Gastrocnemius medialis (tissue), 4 donors: ENCODE measurements around the gene BOD1L1. TPM values are rescaled to one million over a fixed set of nuclear protein-coding genes. Genes with fewer than 3 reads are reported as not detected.

Experiments
- ATAC-seq, 2 donors: fragments of 150-250 bp; one replicate each; pipeline ENCODE4 v1.9.1; 2016
- DNase-seq, 2 donors: peaks; one replicate each; pipeline ENCODE4 v3.0.0-alpha.2; 2019
- H3K27ac ChIP-seq, 4 donors: fragments of 200-600 bp; sonication (generic); 1 replicate in 1 of 4; 2 replicates in 3 of 4; pipeline ENCODE4 v1.5.1; 2016 to 2018; ENCODE audit warnings: mild to moderate bottlenecking in 2 of 4, moderate library complexity in 1 of 4
- H3K27me3 ChIP-seq, 3 donors: fragments of 200-600 bp; sonication (generic) in 2 of 3; 1 replicate in 1 of 3; 2 replicates in 2 of 3; pipeline versions ENCODE4 v1.5.1 to v1.6.0; 2016 to 2019; ENCODE audit warnings: mild to moderate bottlenecking in 1 of 3, moderate library complexity in 1 of 3
- H3K36me3 ChIP-seq, 2 donors: fragments of 200-600 bp; sonication (generic) in 1 of 2; one replicate each; pipeline ENCODE4 v1.5.1; 2017 to 2018
- H3K4me1 ChIP-seq, 2 donors: fragments of 200-600 bp; sonication (generic) in 1 of 2; one replicate each; pipeline ENCODE4 v1.5.1; 2016 to 2017; ENCODE audit warnings: mild to moderate bottlenecking in 2 of 2
- H3K4me3 ChIP-seq, 4 donors: fragments of 200-600 bp; sonication (generic) in 3 of 4; 1 replicate in 1 of 4; 2 replicates in 3 of 4; pipeline ENCODE4 v1.5.1; 2016 to 2019; ENCODE audit warnings: mild to moderate bottlenecking in 2 of 4
- H3K9me3 ChIP-seq, 3 donors: fragments of 200-600 bp; sonication (generic) in 2 of 3; 1 replicate in 1 of 3; 2 replicates in 2 of 3; pipeline ENCODE4 v1.5.1; 2016 to 2019
- CTCF ChIP-seq, 5 experiments: fragments of 450-650 bp in 3 of 5; fragments of 200-600 bp in 2 of 5; sonication (generic) in 2 of 5; IDR thresholded peaks in 4 of 5; conservative IDR thresholded peaks in 1 of 5; 1 replicate in 4 of 5; 2 replicates in 1 of 5; pipeline ENCODE4 v1.5.1; 2016 to 2019; ENCODE audit warnings: antibody characterized with exemption in 5 of 5, mild to moderate bottlenecking in 3 of 5, moderate library complexity in 3 of 5
- POLR2A ChIP-seq, 2 donors: fragments of 450-650 bp; IDR thresholded peaks; one replicate each; pipeline ENCODE4 v1.6.1; 2017; ENCODE audit warnings: antibody characterized with exemption in 2 of 2, mild to moderate bottlenecking in 2 of 2, moderate library complexity in 2 of 2
- in situ Hi-C, 4 donors: fragments of 200-750 bp; cut with MboI; loops; one replicate each; pipeline versions ENCODE4 v1.15.0 to v1.8.0; 2017; ENCODE audit warnings: low sequenced_read_pairs in 4 of 4
- intact Hi-C: fragments of 100-400 bp; cut with DNase I; formaldehyde crosslinking; loops from one replicate; pipeline ENCODE4 v1.15.1; 2023; ENCODE audit warnings: low total_unique reads
- total RNA-seq, 4 donors: library from RNA; depleted of rRNA; stranded (reverse); fragments of >200 nt; gene quantifications; one replicate each; pipeline versions ENCODE4 v1.1.0 to v1.2.3, GENCODE V29; 2016

BOD1L1 gene
- total RNA-seq, 4 donors from 2014 or later: 11.9 to 14.7 (median 13.0) TPM

- TF ChIP-seq CTCF (IDR thresholded peaks at IDR 0.05 in 4 of 5, conservative IDR thresholded peaks at IDR 0.05 in 1 of 5) (no peak), POLR2A (IDR thresholded peaks at IDR 0.05) (no peak)
- intact Hi-C loops (loop anchor here (5.0 to 10.0 kb wide), 2 partner anchors 145 to 1828 kb away; partner anchors contain the start of gene RAB28), in situ Hi-C loops (loop anchor here in 2 of 4 donors (25.0 kb wide), 1 partner anchor 1385 kb away; the partner anchor contains the start of gene CPEB2 (in 2 of the 2))
- ATAC-seq (peak; percentile 36 to 53), DNase-seq (no peak)
- Histone ChIP-seq H3K4me1 (peaks cover 30 to 41% of the 10 kb centered on the region in 2 donors), H3K27ac (peak overlapping the region; percentile 87 to 94 (median 88)), H3K27me3 (no peaks in the 10 kb centered on the region), H3K4me3 (peak overlapping the region; percentile 72 to 95 (median 79)), H3K36me3 (no peaks in the 10 kb centered on the region), H3K9me3 (no peaks in the 10 kb centered on the region)
Observed at GRCh38 chr4:13627178-13627605, 333 bp downstream of the BOD1L1 start.

- peaks cover 30 to 41% of the 10 kb centered on the region in 2 donors for H3K4me1 ChIP-seq
- peak overlapping the region; percentile 87 to 94 (median 88) for H3K27ac ChIP-seq
- no peaks in the 10 kb centered on the region for H3K9me3 ChIP-seq
- H3K27me3 ChIP-seq: no peaks in the 10 kb centered on the region
- ATAC-seq (no peak), DNase-seq (no peak)
- H3K4me3 ChIP-seq: peak overlapping the region; percentile 72 to 95 (median 79)
- TF ChIP-seq POLR2A (IDR thresholded peaks at IDR 0.05): no peak
- TF ChIP-seq CTCF (IDR thresholded peaks at IDR 0.05 in 4 of 5, conservative IDR thresholded peaks at IDR 0.05 in 1 of 5): no peak
- H3K36me3 ChIP-seq: no peaks in the 10 kb centered on the region
- in situ Hi-C loops: loop anchor here in 2 of 4 donors (25.0 kb wide), 1 partner anchor 1386 kb away; the partner anchor contains the start of gene CPEB2 (in 2 of the 2)
- intact Hi-C loops: loop anchor here (5.0 to 10.0 kb wide), 2 partner anchors 144 to 1828 kb away; partner anchors contain the start of gene RAB28
Observed at GRCh38 chr4:13626492-13627177, 890 bp downstream of the BOD1L1 start.

- peaks cover 2 to 49% of the 10 kb centered on the region in 2 donors for H3K36me3 ChIP-seq
- in situ Hi-C loops (no loop called here), intact Hi-C loops (no loop called here)
- H3K4me3 ChIP-seq: no peak overlapping the region
- no peak overlapping the region for H3K27ac ChIP-seq
- peaks cover 3 to 10% of the 10 kb centered on the region in 2 donors for H3K4me1 ChIP-seq
- ATAC-seq (no peak), DNase-seq (no peak)
- H3K9me3 ChIP-seq: no peaks in the 10 kb centered on the region
- TF ChIP-seq CTCF (IDR thresholded peaks at IDR 0.05 in 4 of 5, conservative IDR thresholded peaks at IDR 0.05 in 1 of 5): no peak
- no peak for TF ChIP-seq POLR2A (IDR thresholded peaks at IDR 0.05)
- H3K27me3 ChIP-seq: no peaks in the 10 kb centered on the region
Observed at GRCh38 chr4:13618212-13618806, 9.2 kb downstream of the BOD1L1 start.

- Histone ChIP-seq H3K27me3 (no peaks in the 10 kb centered on the region), H3K4me1 (peaks cover 3 to 5% of the 10 kb centered on the region in 2 donors), H3K27ac (no peak overlapping the region), H3K4me3 (no peak overlapping the region), H3K9me3 (no peaks in the 10 kb centered on the region), H3K36me3 (peaks cover 2 to 54% of the 10 kb centered on the region in 2 donors)
- intact Hi-C loops (no loop called here), in situ Hi-C loops (no loop called here)
- DNase-seq (no peak), ATAC-seq (no peak)
- TF ChIP-seq POLR2A (IDR thresholded peaks at IDR 0.05) (no peak), CTCF (IDR thresholded peaks at IDR 0.05 in 4 of 5, conservative IDR thresholded peaks at IDR 0.05 in 1 of 5) (no peak)
Observed at GRCh38 chr4:13617801-13618200, 9.7 kb downstream of the BOD1L1 start.
